Vagina (tissue), 2 donors: ENCODE data around the gene CLEC4D. TPM values are rescaled to one million over a fixed set of nuclear protein-coding genes. Genes with fewer than 3 reads are reported as not detected.

Experiments used
- DNase-seq, 2 donors: peaks; one replicate each; pipeline ENCODE4 v3.0.0-alpha.2; 2017; ENCODE audit errors: extremely low spot score in 2 of 2
- H3K27ac ChIP-seq: fragments of 200-600 bp; sonication (generic); one replicate; pipeline ENCODE4 v1.5.1; 2019
- H3K27me3 ChIP-seq: fragments of 200-600 bp; sonication (generic); one replicate; pipeline ENCODE4 v1.5.1; 2019
- H3K36me3 ChIP-seq, 2 donors: fragments of 200-600 bp; sonication (generic); one replicate each; pipeline ENCODE4 v1.5.1; 2017 to 2019
- H3K4me1 ChIP-seq: fragments of 200-600 bp; sonication (generic); one replicate; pipeline ENCODE4 v1.5.1; 2019
- H3K4me3 ChIP-seq, 2 donors: fragments of 200-600 bp; sonication (generic); 1 replicate in 1 of 2; 2 replicates in 1 of 2; pipeline ENCODE4 v1.5.1; 2016 to 2019
- H3K9me3 ChIP-seq: fragments of 200-600 bp; sonication (generic); one replicate; pipeline ENCODE4 v1.5.1; 2019
- POLR2A ChIP-seq, 2 donors: fragments of 450-650 bp; IDR thresholded peaks; one replicate each; pipeline ENCODE4 v1.6.1; 2017; ENCODE audit warnings: antibody characterized with exemption in 2 of 2, mild to moderate bottlenecking in 2 of 2, moderate library complexity in 2 of 2
- POLR2AphosphoS5 ChIP-seq, 2 donors: sonication (generic); formaldehyde crosslinking; IDR thresholded peaks; one replicate each; pipeline ENCODE4 v1.9.0; 2017; ENCODE audit warnings: antibody characterized with exemption in 2 of 2, mild to moderate bottlenecking in 2 of 2, low read depth in 1 of 2; ENCODE audit not compliant: insufficient read depth in 1 of 2
- intact Hi-C: fragments of 100-400 bp; cut with DNase I; formaldehyde crosslinking; loops from one replicate; pipeline ENCODE4 v1.15.1; 2023
- total RNA-seq: library from RNA; depleted of rRNA; stranded (reverse); fragments of >200 nt; gene quantifications from one replicate; pipeline ENCODE4 v1.2.3, GENCODE V29; 2016
- TF ChIP-seq, protein P1 (sequence below), 3 experiments: fragments of 450-650 bp in 2 of 3; fragments of 200-600 bp in 1 of 3; sonication (generic) in 1 of 3; IDR thresholded peaks; one replicate each; pipeline ENCODE4 v1.5.1; 2017 to 2019; ENCODE audit warnings: antibody characterized with exemption in 3 of 3, mild to moderate bottlenecking in 2 of 3, moderate library complexity in 2 of 3

CLEC4D gene
- total RNA-seq, 1 donor from 2014 or later: not detected

DNA sequence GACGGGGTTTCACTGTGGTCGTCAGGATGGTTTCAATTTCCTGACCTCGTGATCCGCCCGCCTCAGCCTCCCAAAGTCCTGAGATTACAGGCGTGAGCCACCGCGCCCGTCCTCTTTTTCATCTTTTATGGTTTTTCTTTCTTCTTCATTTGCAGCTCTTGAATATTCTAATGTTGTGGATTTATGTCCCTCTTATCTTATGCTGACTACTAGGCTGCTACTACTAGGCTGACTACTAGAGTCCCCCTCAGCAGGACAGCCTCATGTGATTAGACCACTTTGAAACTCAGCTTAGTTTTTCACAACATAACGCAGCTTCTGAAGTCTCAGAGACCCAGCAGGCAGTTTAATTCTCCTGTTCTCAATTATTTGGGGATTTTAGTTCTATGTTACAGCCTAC lies 28.3 kb downstream of the CLEC4D start:
- Histone ChIP-seq H3K36me3 (no peaks in the 10 kb centered on the region), H3K9me3 (no peaks in the 10 kb centered on the region), H3K27me3 (no peaks in the 10 kb centered on the region), H3K27ac (no peak overlapping the region), H3K4me1 (no peaks in the 10 kb centered on the region), H3K4me3 (no peak overlapping the region)
- no peak for DNase-seq
- intact Hi-C loops: no loop called here
- TF ChIP-seq, protein P1, sequence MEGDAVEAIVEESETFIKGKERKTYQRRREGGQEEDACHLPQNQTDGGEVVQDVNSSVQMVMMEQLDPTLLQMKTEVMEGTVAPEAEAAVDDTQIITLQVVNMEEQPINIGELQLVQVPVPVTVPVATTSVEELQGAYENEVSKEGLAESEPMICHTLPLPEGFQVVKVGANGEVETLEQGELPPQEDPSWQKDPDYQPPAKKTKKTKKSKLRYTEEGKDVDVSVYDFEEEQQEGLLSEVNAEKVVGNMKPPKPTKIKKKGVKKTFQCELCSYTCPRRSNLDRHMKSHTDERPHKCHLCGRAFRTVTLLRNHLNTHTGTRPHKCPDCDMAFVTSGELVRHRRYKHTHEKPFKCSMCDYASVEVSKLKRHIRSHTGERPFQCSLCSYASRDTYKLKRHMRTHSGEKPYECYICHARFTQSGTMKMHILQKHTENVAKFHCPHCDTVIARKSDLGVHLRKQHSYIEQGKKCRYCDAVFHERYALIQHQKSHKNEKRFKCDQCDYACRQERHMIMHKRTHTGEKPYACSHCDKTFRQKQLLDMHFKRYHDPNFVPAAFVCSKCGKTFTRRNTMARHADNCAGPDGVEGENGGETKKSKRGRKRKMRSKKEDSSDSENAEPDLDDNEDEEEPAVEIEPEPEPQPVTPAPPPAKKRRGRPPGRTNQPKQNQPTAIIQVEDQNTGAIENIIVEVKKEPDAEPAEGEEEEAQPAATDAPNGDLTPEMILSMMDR (IDR thresholded peaks at IDR 0.05): no peak
- TF ChIP-seq POLR2AphosphoS5 (IDR thresholded peaks at IDR 0.05; ENCODE audit: insufficient read depth in 1 of 2, low read depth in 1 of 2) (no peak), POLR2A (IDR thresholded peaks at IDR 0.05) (no peak)

DNA sequence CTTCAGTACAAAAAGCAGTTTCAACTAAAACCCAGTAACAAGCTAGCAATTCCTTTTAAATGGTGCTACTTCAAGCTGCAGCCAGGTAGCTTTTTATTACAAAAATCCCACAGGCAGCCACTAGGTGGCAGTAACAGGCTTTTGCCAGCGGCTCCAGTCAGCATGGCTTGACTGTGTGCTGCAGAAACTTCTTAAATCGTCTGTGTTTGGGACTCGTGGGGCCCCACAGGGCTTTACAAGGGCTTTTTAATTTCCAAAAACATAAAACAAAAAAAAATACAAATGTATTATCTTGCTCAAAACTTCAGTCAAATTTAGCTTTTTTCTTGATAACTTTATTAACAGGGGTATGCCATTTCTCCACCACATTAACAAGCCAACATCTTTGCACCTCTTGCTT lies 31.0 kb downstream of the CLEC4D start:
- Histone ChIP-seq H3K27ac (no peak overlapping the region), H3K4me3 (no peak overlapping the region), H3K36me3 (no peaks in the 10 kb centered on the region), H3K27me3 (no peaks in the 10 kb centered on the region), H3K4me1 (no peaks in the 10 kb centered on the region), H3K9me3 (no peaks in the 10 kb centered on the region)
- DNase-seq: no peak
- no peak for TF ChIP-seq POLR2AphosphoS5 (IDR thresholded peaks at IDR 0.05; ENCODE audit: insufficient read depth in 1 of 2, low read depth in 1 of 2)
- TF ChIP-seq, protein P1 (IDR thresholded peaks at IDR 0.05): peak; percentile 70 to 84 (median 82)
- intact Hi-C loops: no loop called here

DNA sequence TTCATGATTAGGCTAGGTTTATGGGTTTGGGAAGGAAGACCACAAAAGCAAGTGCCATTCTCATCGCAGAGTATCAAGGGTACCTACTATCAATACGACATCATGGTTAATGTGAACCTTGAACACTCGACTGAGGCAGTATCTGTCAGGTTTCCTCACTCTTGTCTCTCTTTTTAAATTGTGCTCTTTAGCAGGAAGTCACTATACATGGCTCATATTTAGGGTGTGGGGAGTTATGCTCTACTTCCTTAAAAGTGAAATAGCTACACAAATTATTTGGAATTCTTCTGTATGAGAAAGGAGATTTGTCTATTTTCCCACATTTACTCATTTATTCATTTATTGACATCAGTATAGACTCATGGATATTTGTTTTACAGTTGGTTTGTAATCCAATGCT lies 33.3 kb downstream of the CLEC4D start:
- TF ChIP-seq, protein P1 (IDR thresholded peaks at IDR 0.05): no peak
- TF ChIP-seq POLR2AphosphoS5 (IDR thresholded peaks at IDR 0.05; ENCODE audit: insufficient read depth in 1 of 2, low read depth in 1 of 2): no peak
- no peak for DNase-seq
- no peaks in the 10 kb centered on the region for H3K9me3 ChIP-seq
- no peak overlapping the region for H3K4me3 ChIP-seq
- no peaks in the 10 kb centered on the region for H3K4me1 ChIP-seq
- H3K36me3 ChIP-seq: no peaks in the 10 kb centered on the region
- no peaks in the 10 kb centered on the region for H3K27me3 ChIP-seq
- no peak overlapping the region for H3K27ac ChIP-seq
- intact Hi-C loops: no loop called here

DNA sequence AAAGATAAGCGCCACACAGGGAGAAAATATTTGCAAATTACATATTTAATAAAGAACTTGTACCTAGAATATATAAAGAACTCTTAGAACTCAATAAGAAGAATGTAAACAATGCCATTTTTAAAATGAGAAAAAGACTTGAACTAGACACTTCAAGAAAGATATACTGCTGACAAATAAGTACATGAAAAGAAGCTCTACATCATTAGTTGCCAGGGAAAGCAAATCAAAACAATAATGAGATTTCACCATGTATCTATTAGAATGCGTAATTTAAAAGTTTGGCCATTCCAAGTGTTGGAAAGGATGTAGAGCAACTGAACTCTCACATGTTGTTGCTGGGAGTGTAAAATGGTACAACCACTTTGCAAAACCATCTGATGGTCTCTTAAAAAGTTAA lies 34.3 kb downstream of the CLEC4D start:
- Histone ChIP-seq H3K4me1 (no peaks in the 10 kb centered on the region), H3K36me3 (no peaks in the 10 kb centered on the region), H3K4me3 (no peak overlapping the region), H3K27me3 (no peaks in the 10 kb centered on the region), H3K9me3 (no peaks in the 10 kb centered on the region), H3K27ac (no peak overlapping the region)
- DNase-seq: no peak
- TF ChIP-seq POLR2AphosphoS5 (IDR thresholded peaks at IDR 0.05; ENCODE audit: insufficient read depth in 1 of 2, low read depth in 1 of 2) (no peak), POLR2A (IDR thresholded peaks at IDR 0.05) (no peak)
- TF ChIP-seq, protein P1 (IDR thresholded peaks at IDR 0.05): no peak
- intact Hi-C loops: no loop called here

DNA sequence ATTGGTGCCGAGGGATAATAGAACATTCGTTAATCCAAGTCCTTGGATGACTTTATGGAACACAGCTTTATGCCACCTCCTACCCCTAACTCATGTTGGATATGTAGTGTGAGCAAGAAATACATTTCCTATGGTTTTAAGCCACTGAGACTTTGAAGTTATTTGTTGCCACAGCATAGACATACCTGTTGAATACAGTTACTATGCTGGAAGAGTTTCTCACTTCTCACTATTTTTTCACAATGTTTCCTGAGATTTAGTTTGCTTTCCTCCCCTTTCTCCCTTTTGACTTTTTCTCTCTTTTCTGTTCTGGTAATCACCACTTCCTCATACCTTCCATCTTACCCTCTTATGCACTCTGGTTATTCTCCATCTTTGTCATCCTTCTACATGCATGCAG lies 34.9 kb downstream of the CLEC4D start:
- no peak overlapping the region for H3K4me3 ChIP-seq
- no peaks in the 10 kb centered on the region for H3K4me1 ChIP-seq
- H3K36me3 ChIP-seq: no peaks in the 10 kb centered on the region
- intact Hi-C loops: no loop called here
- H3K27ac ChIP-seq: no peak overlapping the region
- no peak for DNase-seq
- H3K9me3 ChIP-seq: no peaks in the 10 kb centered on the region
- TF ChIP-seq, protein P1 (IDR thresholded peaks at IDR 0.05): no peak
- TF ChIP-seq POLR2A (IDR thresholded peaks at IDR 0.05) (no peak), POLR2AphosphoS5 (IDR thresholded peaks at IDR 0.05; ENCODE audit: insufficient read depth in 1 of 2, low read depth in 1 of 2) (no peak)
- H3K27me3 ChIP-seq: no peaks in the 10 kb centered on the region
